ENCODE results near the gene STK38L.

The STK38L gene

GRCh38 chr12:27213830-27214787 lies 30.0 kb upstream of the STK38L start:
- no peak for TF ChIP-seq CTCF (IDR thresholded peaks at IDR 0.05; ENCODE audit: low read depth, low read length)
- H3K4me3 ChIP-seq (ENCODE audit: low read depth, low read length) = no peak overlapping the region
- in situ Hi-C loops (cut with HindIII; ENCODE audit: low sequenced_read_pairs) = no loop called here
- no peak for DNase-seq (ENCODE audit: low read depth, low spot score)

- no peak for DNase-seq (ENCODE audit: low read depth, low spot score)
- no peak overlapping the region for H3K4me3 ChIP-seq (ENCODE audit: low read depth, low read length)
- TF ChIP-seq CTCF (IDR thresholded peaks at IDR 0.05; ENCODE audit: low read depth, low read length) = no peak
- in situ Hi-C loops (cut with HindIII; ENCODE audit: low sequenced_read_pairs) = no loop called here
Observed at GRCh38 chr12:27217590-27217989, 26.5 kb upstream of the STK38L start.

DNA sequence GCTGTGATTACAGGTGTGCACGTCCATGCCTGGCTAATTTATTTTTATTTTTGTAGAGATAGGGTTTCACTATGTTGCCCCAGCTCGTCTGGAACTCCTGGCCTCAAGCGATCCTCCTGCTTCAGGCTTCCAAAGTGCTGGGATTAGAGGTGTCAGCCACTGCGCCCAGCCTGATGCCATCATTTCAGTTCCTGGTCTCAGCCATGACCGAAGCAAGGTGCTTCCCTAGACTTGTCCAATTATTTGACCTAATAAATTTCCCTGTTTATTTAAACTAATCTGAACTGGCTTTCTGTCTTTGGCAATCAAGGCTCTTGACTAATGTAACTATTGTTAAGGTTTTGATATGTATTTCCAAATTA lies 24.4 kb upstream of the STK38L start:
- no peak for DNase-seq (ENCODE audit: low read depth, low spot score)
- H3K4me3 ChIP-seq (ENCODE audit: low read depth, low read length) = no peak overlapping the region
- in situ Hi-C loops (cut with HindIII; ENCODE audit: low sequenced_read_pairs) = no loop called here
- TF ChIP-seq CTCF (IDR thresholded peaks at IDR 0.05; ENCODE audit: low read depth, low read length) = no peak

GRCh38 chr12:27220055-27220987 lies 23.8 kb upstream of the STK38L start:
- in situ Hi-C loops (cut with HindIII; ENCODE audit: low sequenced_read_pairs) = no loop called here
- DNase-seq (ENCODE audit: low read depth, low spot score) = no peak
- no peak for TF ChIP-seq CTCF (IDR thresholded peaks at IDR 0.05; ENCODE audit: low read depth, low read length)
- H3K4me3 ChIP-seq (ENCODE audit: low read depth, low read length) = no peak overlapping the region

GRCh38 chr12:27220988-27221345 lies 23.1 kb upstream of the STK38L start:
- no peak for TF ChIP-seq CTCF (IDR thresholded peaks at IDR 0.05; ENCODE audit: low read depth, low read length)
- in situ Hi-C loops (cut with HindIII; ENCODE audit: low sequenced_read_pairs) = no loop called here
- no peak overlapping the region for H3K4me3 ChIP-seq (ENCODE audit: low read depth, low read length)
- no peak for DNase-seq (ENCODE audit: low read depth, low spot score)

GRCh38 chr12:27221625-27222387 lies 22.3 kb upstream of the STK38L start:
- DNase-seq (ENCODE audit: low read depth, low spot score) = no peak
- H3K4me3 ChIP-seq (ENCODE audit: low read depth, low read length) = no peak overlapping the region
- in situ Hi-C loops (cut with HindIII; ENCODE audit: low sequenced_read_pairs) = no loop called here
- TF ChIP-seq CTCF (IDR thresholded peaks at IDR 0.05; ENCODE audit: low read depth, low read length) = no peak
